Loucy (cell line): Measurements from ENCODE around the gene NPFFR1.

Experiments used
- CTCF ChIP-seq: fragments of 200-600 bp; sonication (generic); conservative IDR thresholded peaks from 2 replicates; pipeline ENCODE4 v1.5.1; 2014; ENCODE audit warnings: mild to moderate bottlenecking, antibody characterized with exemption, low read length
- EZH2phosphoT487 ChIP-seq: fragments of 200-600 bp; IDR thresholded peaks from 2 replicates; pipeline ENCODE4 v1.6.1; 2018; ENCODE audit warnings: antibody characterized with exemption, mild to moderate bottlenecking, moderate library complexity, borderline replicate concordance

DNA sequence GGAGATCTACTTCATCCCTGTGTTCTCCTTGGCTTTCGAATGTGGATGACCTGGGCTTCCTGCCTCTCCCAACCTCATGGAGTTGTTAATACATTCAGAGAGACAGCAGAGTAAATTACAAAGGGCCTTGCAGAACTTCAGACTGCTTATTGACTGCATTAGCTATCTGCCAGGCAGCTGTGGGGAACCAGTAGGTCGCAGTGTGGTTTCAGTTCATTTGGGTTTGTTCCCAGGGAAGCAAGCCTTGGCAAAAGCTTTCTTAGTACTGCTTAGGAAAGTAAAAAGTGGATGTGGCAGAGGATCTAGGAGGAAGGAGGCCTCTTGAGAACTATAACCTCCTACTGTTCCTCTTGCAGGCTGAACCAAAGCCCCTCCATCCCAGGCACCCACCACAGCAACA lies 9.2 kb downstream of the NPFFR1 start:
- TF ChIP-seq CTCF = no peak
- TF ChIP-seq EZH2phosphoT487 = no peak
